HG03095 (cell line): ENCODE measurements around the gene GPATCH8.
"Not testable (repeated sequence)": the region's sequence is repeated elsewhere in the genome, so short reads cannot be mapped to it uniquely, and the experiment has no call there.

Source experiments
- ATAC-seq: cut with Tn5 transposase; IDR thresholded peaks from one replicate; pipeline ENCODE4 v1.9.1; 2021; ENCODE audit warnings: moderate library complexity; ENCODE audit not compliant: unreplicated experiment

Gene GPATCH8

GRCh38 chr17:44398692-44399691, 104.2 kb downstream of the GPATCH8 start:
- no peak for ATAC-seq

GRCh38 chr17:44397479-44398440, 105.4 kb downstream of the GPATCH8 start:
- ATAC-seq: no peak

- ATAC-seq: no peak
Measured at GRCh38 chr17:44396946-44397345, 106.3 kb downstream of the GPATCH8 start.

GRCh38 chr17:44394833-44395232, 108.4 kb downstream of the GPATCH8 start:
- ATAC-seq: no peak

- not testable (repeated sequence) for ATAC-seq
Measured at GRCh38 chr17:44394112-44394511, 109.1 kb downstream of the GPATCH8 start.

GRCh38 chr17:44390250-44390870, 112.8 kb downstream of the GPATCH8 start:
- no peak for ATAC-seq

- ATAC-seq: no peak
Measured at GRCh38 chr17:44389723-44390202, 113.4 kb downstream of the GPATCH8 start.

- ATAC-seq: no peak
Measured at GRCh38 chr17:44389281-44389680, 113.9 kb downstream of the GPATCH8 start, which contains the start of gene ITGA2B. ITGA2B (minus strand) TSS chr17:44389649; CDS start chr17:44389473, 176 bp downstream.

GRCh38 chr17:44387804-44388203, 115.4 kb downstream of the GPATCH8 start:
- ATAC-seq: no peak

GRCh38 chr17:44386182-44386525, 117.1 kb downstream of the GPATCH8 start:
- ATAC-seq: no peak

- no peak for ATAC-seq
Measured at GRCh38 chr17:44385287-44386181, 117.7 kb downstream of the GPATCH8 start.

GRCh38 chr17:44384823-44385286, 118.4 kb downstream of the GPATCH8 start:
- no peak for ATAC-seq

- no peak for ATAC-seq
Measured at GRCh38 chr17:44384281-44384822, 118.9 kb downstream of the GPATCH8 start.

GRCh38 chr17:44383861-44384260, 119.3 kb downstream of the GPATCH8 start:
- ATAC-seq: no peak

- ATAC-seq: no peak
Measured at GRCh38 chr17:44383363-44383762, 119.8 kb downstream of the GPATCH8 start.

GRCh38 chr17:44382917-44383316, 120.3 kb downstream of the GPATCH8 start:
- ATAC-seq: no peak

- ATAC-seq: no peak
Measured at GRCh38 chr17:44381810-44382305, 121.3 kb downstream of the GPATCH8 start.

GRCh38 chr17:44380767-44381166, 122.4 kb downstream of the GPATCH8 start:
- ATAC-seq: no peak

GRCh38 chr17:44379887-44380286, 123.3 kb downstream of the GPATCH8 start:
- no peak for ATAC-seq
